ENCODE data around the gene INTS1.

INTS1 gene

DNA sequence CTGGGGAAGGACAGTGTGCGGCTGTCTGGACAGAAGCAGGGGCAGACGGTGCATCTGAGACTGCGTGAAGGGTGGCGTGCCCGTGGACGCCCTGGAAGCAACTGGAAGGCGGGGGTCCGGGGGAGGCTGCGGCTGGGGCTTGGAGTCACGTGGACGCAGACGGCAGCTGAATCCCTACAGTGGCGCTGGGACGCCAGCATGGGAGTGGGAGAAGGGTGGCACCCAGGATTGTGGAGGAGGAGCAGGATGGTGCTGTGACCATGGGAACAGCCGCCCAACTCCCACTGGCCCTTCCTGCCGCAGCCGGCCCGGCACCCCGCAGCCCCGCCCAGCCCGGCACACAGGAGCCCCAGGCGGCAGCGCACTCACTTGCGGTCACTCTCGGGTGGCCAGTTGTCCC, 9.7 kb downstream of the INTS1 start:
- H3K27ac ChIP-seq, result no peak overlapping the region
- TF ChIP-seq, protein P1, sequence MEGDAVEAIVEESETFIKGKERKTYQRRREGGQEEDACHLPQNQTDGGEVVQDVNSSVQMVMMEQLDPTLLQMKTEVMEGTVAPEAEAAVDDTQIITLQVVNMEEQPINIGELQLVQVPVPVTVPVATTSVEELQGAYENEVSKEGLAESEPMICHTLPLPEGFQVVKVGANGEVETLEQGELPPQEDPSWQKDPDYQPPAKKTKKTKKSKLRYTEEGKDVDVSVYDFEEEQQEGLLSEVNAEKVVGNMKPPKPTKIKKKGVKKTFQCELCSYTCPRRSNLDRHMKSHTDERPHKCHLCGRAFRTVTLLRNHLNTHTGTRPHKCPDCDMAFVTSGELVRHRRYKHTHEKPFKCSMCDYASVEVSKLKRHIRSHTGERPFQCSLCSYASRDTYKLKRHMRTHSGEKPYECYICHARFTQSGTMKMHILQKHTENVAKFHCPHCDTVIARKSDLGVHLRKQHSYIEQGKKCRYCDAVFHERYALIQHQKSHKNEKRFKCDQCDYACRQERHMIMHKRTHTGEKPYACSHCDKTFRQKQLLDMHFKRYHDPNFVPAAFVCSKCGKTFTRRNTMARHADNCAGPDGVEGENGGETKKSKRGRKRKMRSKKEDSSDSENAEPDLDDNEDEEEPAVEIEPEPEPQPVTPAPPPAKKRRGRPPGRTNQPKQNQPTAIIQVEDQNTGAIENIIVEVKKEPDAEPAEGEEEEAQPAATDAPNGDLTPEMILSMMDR (conservative IDR thresholded peaks at IDR 0.05), result no peak

DNA sequence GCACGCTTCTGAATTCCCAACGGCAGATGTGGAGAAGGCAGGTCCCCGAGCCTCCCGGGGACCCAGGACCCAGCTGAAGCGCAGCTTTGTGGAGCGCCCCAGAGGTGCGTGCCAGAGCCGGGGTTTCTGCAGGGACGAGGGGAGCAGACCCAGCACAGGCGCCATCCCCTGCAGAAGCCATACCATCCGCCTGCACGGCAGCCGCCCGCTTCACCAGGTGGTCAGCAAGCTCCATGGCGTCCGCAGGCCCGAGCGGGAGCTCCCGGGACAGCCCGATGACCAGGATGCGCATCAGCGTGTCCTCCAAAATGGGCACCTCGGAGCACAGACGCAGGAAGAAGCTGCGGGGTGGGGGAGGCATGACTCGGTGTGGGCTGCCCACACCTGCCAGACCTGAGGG, 10.6 kb downstream of the INTS1 start:
- H3K27ac ChIP-seq, result no peak overlapping the region

DNA sequence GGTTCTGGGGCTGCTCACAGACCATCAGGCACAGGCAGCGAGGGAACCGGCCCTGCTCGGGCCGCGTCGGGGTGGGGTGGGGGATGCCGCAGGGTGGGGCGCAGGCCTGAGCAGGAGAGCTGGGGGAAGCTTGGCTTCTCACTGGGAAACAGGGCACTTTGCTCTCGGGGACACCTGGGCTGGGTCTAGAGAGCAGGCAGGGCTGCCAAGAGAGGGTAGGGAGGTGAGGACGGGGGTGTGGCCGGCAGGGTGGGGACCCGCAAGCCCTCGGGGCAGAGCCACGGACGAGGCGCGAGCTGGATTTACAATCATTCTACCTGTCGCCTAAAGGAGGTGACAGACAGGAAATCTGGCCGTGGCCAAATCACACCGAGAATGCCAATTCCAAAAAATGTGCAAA, 11.1 kb downstream of the INTS1 start:
- no peak overlapping the region for H3K27ac ChIP-seq
- TF ChIP-seq, protein P1 (conservative IDR thresholded peaks at IDR 0.05), result no peak

More for the DNA sequence above, 10.6 kb downstream of the INTS1 start:
- TF ChIP-seq, protein P1 (conservative IDR thresholded peaks at IDR 0.05), result no peak

- H3K27ac ChIP-seq, result no peak overlapping the region
- TF ChIP-seq, protein P1 (conservative IDR thresholded peaks at IDR 0.05), result no peak
Observed at GRCh38 chr7:1492640-1493039, 11.5 kb downstream of the INTS1 start.

DNA sequence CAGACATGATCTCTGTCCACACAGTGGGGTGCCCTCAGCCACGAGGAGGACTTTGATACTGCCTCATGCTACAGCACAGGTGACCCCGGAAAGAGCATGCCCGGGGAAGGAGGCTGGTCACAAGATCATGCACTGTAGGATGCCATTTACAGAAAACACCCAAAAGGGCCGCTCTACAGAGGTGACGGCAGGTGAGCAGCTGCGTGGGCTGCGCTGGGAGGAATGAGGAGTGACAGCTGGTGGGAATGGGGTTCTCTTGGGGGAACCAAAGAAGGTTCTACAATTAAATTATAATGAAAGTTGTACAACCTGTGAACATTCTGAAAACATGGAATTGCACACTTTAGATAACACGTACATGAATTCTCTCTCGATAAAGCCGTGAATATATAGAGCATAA, 12.0 kb downstream of the INTS1 start:
- TF ChIP-seq, protein P1 (conservative IDR thresholded peaks at IDR 0.05), result no peak

GRCh38 chr7:1490837-1491236, 13.4 kb downstream of the INTS1 start:
- H3K27ac ChIP-seq, result no peak overlapping the region
- TF ChIP-seq, protein P1 (conservative IDR thresholded peaks at IDR 0.05), result no peak

More for the DNA sequence above, 12.0 kb downstream of the INTS1 start:
- no peak overlapping the region for H3K27ac ChIP-seq

- TF ChIP-seq, protein P1 (conservative IDR thresholded peaks at IDR 0.05), result no peak
- no peak overlapping the region for H3K27ac ChIP-seq
Observed at GRCh38 chr7:1489336-1489735, 14.9 kb downstream of the INTS1 start.

DNA sequence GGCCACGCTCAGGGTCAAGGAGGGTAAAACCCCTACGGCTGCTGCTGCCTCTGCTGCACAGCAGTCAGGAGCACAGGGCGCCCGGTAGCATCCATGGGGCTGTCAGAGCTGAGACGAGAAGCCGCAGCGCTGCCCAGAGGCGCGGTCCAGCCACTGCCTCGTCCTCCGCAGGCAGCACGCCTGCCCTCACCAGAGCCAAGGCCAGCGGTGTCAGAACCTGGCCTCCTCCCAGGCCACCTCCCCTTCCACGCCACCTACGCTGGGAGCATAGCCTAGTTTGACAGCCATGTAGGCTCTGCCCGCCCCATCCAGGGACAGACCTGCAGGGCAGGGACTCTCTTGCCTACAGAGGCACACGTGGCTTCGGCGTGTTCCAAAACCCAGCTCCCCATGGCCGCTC, 16.2 kb downstream of the INTS1 start:
- TF ChIP-seq, protein P1 (conservative IDR thresholded peaks at IDR 0.05), result no peak
- no peak overlapping the region for H3K27ac ChIP-seq
